NCI-H2196 treated with DMSO at 0.1 percent for 48 hours (cell line): ENCODE results near the gene MMP12.
"Not testable (repeated sequence)": the region's sequence is repeated elsewhere in the genome, so short reads cannot be mapped to it uniquely, and the experiment has no call there.

Source experiments
- DNase-seq: peaks from one replicate; lab custom pipeline; 2025; ENCODE audit not compliant: unreplicated experiment; lab: John Stamatoyannopoulos, UW

The MMP12 gene

DNA sequence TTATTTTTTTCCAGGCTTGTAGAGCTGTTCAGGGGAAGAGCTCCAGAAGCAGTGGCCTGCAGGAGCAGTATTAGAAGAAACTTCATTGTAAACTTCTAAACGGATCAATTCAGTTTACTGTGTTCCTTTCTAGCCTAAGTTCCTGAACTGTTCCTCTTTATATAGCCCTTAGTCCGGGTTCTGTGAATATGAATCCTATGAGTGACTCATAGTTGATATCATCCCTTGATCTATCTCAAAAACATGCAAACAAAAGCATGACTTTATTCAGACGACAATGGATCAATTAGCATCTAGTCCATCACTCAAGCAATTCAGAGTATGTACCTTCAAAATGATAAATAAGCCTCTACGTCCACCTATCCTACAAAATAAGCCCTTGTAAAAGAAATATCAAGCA is at the start of gene MMP12:
TSS of gene MMP12 (minus strand) at position 131 of the 400 bp plus-strand sequence. CDS start at position 86, 45 bp downstream.
- DNase-seq = no peak

DNA sequence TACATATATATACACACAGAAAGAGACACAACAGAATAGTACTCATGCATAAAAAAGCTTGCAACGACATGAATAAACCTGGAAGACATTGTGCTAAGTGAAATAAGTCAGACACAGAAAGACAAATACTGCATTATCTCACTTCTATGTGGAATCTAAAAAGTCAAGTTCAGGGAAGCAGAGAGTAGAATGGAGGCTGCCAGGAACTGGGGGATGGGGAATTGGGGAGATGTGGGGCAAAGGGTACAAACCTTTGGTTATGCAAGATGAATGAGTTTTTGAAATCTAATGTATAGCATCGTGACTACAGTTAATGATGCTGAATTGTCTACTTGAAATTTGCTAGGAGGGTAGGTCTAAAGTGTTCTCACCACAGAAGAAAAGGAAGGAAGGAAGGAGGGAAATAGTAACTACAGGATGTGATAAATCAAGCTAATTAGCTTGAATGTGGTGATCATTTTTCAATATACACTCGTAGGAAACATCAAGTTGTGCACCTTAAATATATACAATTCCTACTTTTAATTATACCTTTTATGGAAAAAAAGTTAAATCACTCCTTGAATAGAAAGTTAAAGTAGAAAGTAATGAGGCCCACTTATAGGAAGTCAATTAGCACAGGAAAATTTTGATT is 46.9 kb upstream of the MMP12 start:
- DNase-seq = no peak

DNA sequence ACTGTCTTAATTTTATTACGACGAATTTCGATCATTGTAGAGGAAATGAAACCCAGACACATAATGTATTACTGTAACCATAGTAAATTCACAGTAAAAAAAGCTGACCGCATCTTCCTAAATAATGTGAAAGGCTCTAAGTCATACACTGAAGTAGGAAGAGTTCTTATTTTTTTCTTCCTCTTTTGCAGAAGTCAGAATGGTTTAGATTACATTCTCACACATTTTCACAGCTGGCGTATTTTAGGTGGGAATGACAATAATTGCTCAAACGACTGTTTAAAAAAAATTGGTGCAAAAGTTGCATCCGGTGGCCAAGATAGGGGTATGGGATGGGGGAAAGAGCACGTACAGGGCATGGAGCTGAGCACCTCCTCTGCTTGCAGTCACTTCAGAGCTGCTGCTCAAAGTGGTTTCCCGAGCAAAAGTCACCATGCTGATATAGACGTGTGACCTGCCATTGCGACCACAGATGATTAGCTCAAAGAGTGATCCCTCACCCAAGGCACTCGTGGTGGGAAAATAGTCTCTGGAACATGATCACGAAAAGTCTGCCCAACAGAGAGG is 45.4 kb upstream of the MMP12 start:
- no peak for DNase-seq

DNA sequence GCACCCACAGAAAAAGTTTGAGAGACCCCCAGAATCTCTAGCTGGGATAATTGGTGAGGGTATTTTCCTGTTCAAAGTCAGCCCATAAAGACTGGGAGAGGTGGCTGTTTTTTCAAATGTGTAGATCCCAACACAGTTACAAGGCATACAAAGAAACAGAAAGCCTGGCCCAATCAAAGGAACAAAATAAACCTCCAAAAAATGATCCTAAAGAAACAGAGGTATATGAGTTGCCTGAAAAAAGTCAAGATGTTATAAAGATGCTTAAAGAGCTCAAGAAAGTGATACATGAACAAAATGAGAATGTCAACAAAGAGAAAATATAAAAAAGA is 40.2 kb upstream of the MMP12 start:
- no peak for DNase-seq

DNA sequence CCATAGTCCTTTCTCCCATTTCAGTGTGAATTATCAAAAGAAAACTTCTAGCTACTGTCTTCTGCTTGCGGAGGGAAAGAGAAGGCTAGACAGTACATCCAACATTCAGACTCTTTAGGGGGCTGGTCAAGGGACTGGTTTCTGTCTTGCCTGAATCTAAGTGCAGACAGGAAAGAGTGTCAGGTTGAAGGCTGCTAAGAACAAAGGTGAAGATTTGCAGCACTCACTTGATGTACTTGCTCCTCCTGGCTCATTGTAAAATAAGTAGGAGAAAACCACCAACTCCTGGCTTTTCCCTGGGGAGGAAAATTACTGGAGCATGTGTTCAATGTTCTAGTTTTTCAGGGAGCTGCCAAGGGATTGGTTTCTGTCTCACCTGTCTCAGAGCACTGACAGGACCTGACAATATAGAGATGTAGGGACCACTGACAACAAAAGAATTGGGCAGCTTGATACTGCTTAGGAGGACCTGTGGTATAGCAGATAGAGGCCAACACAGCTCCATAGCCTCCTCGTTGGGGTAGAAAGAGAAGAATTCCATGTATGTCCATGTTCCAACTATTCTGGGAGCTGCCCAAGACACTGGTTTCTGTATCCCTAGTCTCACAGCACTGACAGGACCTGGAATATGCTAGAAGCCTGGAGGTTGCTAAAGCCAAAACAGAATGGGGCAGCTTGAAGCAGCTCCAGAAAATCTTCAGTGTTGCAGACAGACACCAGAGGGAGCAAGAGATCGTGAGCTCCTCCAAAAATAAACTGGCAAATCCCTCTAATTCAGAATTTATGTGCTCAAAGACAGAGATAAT is 39.7 kb upstream of the MMP12 start:
- no peak for DNase-seq

DNA sequence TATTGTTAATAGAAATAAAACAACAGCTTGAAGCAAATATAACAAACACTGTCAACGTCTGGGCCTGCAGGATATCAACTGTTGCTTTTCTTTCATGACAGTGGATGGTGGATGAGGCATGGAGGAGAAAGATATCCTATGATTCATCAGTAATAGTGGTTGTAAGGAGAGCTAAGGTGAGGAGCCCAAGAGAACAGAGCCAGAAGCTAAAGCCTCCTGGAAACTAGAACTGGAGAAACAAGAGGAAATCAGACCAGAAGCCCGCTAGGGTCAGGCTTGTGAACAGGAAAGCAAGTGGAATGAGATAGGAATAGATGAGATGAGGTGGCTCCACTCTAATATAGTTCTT is 37.7 kb upstream of the MMP12 start:
- no peak for DNase-seq

DNA sequence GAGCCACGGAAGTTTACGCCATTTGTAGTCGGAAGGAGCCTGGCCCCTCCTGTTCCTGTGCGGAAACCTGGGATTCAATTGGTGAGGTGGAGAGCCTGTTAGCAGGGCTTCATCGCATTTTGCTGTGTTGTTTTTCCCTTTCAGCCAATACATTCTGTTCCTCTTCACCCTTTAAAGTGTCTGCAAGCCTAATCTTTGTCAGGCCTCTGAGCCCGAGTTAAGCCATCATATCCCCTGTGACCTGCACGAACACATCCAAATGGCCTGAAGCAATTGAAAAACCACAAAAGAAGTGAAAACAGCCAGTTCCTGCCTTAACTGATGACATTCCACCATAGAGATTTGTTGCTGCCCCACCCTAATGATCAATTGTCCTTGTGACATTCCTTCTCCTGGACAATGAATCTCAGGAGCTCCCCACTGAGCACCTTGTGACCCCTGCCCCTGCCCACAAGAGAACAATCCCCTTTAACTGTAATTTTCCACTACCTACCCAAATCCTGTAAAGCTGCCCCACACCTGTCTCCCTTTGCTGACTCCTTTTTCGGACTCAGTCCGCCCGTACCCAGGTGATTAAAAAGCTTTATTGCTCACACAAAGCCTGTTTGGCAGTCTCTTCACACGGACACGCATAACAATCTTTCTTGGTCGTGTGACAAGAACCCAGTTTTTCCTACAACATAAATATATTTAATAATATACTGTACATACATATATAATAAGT is 37.1 kb upstream of the MMP12 start:
- DNase-seq = no peak

DNA sequence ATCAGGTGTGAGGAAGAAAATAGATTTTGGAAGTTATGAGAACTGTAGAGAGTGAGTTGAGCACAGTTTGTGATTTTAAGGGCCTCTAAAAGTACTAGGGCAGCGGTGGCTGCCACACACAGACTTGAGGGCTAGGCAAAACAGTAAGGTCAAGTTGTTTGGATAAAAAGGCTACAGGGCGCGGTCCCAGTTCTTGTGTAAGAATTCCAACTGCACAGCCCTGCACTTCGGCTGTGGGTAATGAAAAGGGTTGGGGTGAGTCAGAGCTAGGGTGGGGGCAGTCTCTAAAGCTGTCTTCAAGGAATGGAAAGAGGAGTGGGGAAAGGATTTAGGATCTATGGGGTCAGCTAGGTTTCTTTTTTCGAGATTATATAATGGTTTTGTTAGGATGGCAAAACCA is 31.1 kb upstream of the MMP12 start:
- not testable (repeated sequence) for DNase-seq

DNA sequence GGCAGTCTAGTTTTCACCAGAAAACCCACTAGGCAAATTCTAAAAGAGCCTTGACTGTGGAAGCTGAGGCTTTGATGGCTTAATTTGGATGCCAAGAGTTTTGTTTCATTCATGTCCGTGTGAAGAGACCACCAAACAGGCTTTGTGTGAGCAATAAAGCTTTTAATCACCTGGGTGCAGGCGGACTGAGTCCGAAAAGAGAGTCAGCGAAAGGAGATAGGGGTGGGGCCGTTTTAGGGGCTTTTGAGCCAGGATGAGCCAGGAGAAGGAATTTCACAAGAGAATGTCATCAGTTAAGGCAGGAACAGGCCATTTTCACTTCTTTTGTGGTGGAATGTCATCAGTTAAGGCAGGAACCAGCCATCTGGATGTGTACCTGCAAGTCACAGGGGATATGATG is 29.1 kb upstream of the MMP12 start:
- DNase-seq = not testable (repeated sequence)

DNA sequence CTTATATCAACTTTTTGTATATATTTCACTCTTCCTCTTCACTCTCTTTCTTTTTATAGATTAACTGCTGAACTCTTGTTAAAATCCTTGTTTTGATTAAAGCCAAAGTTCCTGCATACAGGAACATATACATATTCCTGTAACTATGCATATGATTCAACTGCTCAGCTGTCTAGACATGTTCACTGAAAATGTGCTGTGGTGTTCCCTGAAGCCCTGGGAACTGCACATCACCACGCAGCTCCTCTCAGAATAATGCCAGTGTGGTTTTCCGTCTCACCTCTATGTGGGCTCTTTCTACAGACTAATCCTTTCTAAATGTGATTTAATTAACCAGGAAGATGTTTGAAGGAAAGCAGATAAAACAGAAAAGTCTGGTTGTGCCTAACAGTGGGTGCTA is 25.6 kb upstream of the MMP12 start:
- DNase-seq = no peak

DNA sequence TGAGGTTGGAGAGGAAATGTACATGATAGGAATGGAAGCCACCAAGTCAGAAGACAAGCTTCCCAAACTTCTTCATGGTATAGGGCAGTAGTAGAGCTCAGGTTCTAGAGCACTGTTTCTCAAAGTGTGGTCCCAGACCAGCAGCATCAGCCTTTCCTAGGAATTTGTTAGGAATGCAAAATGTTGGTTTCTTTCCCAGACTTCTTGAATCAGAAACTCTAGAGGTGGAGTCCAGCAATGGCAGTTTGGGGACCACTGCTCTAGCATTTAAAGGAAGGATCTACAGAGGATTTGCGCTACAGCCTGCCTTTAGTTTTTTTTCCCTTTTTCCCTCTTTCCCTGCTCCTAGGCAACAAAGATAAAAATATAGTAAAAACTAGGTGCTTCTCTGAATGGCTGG is 17.0 kb upstream of the MMP12 start:
- no peak for DNase-seq

DNA sequence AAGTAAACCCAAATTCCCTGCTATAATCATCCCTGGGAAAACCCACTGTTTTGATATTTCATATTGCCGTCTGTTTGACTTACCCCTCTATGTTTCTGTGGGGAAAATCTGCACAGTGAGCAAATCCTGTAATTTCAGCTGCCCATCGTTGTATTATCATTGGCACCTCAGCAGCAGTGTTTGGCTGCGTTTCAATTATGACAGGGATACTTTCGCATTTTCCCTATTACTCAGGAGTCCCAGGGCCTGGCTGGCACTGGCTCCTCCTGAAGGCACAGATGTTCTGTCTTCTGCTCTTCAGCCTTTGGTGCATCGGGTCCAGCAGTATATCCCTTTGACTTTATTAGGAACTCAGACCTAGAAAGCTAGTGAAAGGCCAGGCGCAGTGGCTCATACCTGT is 12.2 kb upstream of the MMP12 start:
- DNase-seq = no peak

DNA sequence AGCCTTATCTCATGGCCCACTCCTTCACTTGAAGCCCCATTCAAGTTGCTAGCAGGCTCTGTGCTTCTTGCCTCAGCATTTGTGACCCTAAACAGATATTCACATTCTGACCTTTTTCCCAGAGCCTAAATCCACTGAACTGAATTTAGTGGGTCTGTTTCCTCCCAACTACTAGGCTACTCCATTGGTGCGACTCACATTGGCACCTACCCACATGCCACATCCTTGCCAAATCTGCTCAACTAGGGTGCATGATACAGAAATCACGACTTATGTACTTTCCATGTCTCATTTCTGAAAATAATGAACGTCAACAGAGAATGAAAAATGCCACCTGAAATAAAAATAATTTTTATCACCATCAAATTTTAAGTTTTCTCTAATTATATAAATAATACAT is 8.4 kb upstream of the MMP12 start:
- DNase-seq = no peak

DNA sequence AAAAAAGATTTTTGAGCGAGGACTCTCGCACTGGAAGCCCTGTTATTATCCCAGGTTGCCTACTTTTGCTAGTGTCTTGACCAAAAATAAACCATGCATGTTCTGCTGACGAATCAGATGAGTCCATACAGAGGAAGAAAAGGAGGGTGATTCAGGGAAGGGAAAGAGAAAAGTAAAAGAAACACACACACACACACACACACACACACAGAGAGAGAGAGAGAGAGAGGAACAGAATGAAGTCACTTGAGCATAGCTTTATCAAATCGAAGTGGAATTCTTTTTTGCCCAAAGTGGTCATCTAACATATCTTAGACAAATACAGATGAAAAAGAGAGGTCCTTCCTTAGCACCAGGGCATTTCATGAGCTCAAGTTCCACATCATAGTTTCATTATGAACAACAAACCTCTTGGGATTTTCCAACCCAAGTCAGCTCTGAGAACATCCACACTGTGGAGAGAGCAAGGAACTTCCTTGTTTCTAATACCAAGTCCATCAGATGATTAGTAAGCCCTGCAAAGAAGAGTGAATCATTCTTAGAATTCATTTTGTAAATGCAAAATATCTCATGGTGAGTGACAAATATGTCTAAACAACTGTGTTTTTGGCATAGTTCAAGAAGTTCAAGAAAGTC is 7.7 kb upstream of the MMP12 start:
- no peak for DNase-seq

DNA sequence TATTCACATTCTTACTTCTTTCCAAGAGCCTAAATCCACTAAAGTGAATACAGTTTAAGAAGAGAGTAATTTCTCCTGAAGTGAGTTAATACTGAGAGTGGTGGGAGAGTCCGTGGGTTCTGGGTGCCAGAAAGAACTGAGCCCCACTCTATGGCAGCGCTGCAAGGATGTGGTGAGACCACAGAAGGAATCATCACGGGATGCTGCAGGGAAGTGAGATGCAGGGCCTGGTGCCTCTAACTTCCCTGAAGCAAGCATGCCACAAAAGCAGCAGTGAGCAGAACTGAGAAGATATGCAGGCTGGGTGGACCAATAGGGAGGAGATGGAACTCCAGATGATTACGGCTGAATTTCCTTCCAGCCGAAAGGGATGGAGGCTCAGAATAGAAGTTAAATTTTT is 5.0 kb upstream of the MMP12 start:
- DNase-seq = no peak

DNA sequence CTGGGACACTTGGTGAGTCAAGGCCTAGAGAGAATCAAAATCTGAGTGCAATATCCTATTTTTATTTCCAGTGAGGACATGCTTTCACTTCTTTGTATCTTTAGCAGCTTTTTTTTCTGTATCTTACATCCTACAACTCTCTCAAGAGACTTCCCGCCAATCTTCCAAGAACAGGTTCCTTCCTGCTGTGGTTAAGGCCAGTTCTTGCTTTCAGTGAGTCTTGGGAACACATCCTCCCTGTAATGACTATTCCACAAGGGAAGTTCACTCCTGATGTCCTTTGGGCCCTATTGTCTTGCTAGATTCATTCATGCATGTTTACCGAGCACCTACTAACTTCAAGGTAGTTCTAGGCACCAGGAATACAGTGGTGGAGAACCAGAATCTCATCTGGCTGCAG is 3.8 kb upstream of the MMP12 start:
- no peak for DNase-seq

DNA sequence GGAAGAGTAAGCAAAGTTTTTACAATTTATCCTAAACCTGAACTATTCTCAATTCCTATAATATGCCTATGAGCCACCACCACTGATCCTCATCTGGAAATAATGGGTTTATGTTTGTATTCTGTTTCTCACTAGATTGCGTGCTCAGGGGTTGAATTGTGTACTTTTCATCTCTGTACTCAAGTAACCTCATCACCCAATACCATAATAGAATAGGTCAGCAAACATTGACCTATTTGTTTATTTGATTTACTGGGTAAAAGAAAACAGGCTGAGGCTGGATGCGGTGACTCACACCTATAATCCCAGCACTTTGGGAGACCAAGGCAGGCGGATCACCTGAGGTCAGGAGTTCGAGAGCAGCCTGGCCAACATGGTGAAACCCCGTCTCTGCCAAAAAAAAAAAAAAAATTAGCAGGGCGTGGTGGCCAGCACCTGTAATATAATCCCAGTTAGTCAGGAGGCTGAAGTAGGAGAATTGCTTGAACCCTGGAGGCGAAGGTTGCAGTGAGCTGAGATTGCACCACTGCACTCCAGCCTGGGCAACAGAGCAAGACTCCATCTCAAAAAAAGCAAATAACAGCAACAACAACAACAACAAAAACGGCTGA is 5.3 kb downstream of the MMP12 start:
- DNase-seq = not testable (repeated sequence)

DNA sequence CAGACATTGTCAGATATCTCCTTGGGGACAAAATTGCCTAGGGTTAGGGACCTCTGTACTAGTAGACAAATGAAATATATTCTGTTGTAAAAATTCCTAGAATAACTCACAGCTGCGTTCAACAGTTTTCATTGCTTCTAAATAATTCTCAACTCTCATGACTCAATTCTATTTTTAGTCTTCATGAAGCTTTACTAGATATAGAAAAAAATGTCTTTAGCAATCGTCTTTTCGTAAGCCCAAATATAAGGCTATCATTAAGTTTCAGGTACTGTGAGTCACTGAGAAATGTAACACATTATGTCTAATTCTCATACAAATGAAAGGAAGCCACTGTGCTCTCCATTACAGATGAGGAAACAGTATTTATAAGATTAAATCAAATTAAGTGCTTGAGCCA is 6.4 kb downstream of the MMP12 start:
- DNase-seq = no peak

DNA sequence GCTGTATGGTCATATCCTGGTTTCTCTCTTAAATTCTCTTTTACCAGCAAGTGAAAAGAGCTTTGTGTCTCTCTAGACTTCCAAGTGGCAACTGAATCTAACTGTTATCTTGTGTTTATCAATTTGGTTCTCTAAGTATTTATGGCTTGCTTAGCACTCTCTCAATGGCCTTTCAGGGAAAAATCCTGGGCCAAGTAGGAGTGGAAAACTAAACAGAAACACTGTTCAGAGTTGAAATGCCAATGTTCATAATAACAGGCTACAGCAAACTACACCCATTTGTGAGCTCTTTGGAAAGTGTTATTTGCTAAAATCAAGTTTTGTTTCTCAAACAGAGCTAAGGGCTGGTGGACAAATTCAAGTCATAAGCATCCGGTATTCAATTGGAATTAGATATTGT is 10.1 kb downstream of the MMP12 start:
- DNase-seq = no peak

DNA sequence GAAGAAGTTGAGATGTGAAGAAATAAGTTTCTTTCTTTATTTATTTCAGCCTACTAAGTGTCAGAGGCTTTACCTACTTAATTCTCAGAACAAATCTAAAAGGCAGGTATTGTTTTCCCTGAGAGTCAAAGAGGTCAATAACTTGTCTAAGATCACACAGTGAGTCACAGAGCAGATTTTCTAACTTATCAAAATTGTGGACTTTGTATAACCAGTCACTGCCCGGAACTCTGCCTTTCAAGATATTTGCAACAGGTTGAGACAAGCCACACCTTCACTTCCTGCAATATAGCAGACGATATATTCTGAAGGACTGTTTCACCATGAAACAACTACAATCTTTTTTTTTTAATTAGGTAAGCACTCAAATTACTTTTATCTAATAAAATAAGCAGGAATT is 20.8 kb downstream of the MMP12 start:
- no peak for DNase-seq

DNA sequence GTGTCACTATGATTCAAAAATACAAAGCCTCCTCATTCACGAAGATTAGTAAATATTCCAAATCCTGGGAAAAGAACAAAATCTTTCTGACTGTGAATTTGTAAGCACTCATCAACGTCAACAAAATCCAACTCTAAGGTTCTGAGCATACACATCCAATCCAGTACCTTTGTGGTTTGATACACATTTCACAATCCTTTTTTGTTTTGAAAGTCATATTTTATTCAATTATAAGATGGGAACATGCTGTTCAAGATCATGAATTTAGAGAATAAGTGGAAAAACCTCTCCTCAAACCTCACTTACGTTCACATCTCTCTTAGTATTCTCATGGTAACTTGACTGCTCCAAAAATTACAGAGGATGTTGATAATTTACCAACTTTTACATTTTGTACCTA is 21.7 kb downstream of the MMP12 start:
- no peak for DNase-seq
